HG03571 (cell line): ENCODE data around the gene TBC1D13.
"Not testable (repeated sequence)": the region's sequence is repeated elsewhere in the genome, so short reads cannot be mapped to it uniquely, and the experiment has no call there.

ENCODE experiments used
- ATAC-seq: cut with Tn5 transposase; IDR thresholded peaks from one replicate; pipeline ENCODE4 v1.9.1; 2021; ENCODE audit not compliant: unreplicated experiment

TBC1D13 gene

GRCh38 chr9:128843171-128843570 is 56.1 kb downstream of the TBC1D13 start:
- ATAC-seq = not testable (repeated sequence)

DNA sequence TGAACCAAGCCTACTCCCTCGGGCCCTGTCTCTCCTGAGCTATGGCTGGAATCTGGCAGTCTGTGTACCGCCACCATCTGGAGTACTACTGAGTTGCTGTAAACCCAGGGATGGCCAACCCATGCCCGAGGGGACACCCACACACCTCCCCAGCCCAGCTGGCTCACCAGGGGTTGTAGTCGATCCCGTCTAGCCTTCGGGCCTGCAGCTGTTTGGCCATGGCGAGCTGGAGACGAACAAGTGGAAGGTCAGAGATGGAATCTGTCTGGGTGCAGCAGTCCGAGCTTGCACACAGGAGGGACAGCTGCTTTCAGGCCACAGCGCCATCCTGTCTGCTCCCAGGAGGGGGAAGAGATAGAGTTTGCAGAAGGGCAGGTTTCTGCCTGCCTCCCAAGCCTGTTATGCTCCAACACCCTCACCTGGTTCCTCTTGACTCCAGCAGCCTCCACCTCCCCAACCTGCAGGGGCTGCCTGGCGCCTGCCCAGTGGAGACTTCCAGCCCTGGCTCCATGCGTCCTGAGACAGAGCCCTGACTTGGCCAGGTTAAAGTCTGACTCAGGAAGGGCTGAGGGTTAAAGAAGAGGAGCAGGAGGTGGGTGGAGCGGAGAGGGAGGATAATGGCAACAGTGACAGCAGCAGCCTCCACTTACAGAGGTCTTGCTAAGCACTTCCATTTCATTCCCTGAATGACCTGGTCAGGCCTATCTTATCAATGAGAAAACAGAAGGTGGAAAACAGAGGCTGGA is 58.3 kb downstream of the TBC1D13 start:
- no peak for ATAC-seq

DNA sequence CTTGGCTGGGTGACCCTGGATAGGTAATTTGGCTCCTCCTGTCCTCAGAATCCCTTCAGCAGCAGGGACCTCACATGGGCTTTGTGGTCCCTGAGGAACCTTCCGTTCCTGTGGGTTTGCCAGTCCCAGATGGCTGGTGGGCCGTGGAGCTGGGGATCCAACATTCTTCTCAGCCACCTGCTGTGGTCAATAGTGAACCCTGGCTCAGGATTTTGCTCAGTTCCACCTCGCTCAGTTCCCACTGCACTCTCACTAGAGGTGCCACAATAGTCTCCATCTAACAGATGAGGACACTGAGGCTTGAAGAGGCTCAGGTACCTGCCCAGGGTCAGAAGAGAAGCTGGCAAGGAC is 59.6 kb downstream of the TBC1D13 start:
- ATAC-seq = no peak

DNA sequence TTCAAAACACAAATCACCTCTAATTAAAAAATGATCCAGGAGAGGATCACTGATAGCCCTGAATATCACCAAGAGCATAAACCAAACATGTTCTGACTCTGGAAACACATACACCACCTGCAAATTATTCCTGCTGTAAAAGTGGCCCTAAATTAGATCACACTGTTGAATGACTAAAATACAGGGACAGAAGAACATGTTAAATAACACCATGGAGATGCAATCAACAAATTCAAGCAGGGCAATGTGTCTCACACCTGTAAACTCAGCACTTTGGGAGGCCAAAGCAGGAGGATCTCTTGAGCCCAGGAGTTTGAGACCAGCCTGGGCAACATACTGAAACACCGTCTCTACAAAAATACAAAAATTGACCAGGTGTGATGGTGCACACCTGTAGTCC is 60.8 kb downstream of the TBC1D13 start:
- no peak for ATAC-seq

DNA sequence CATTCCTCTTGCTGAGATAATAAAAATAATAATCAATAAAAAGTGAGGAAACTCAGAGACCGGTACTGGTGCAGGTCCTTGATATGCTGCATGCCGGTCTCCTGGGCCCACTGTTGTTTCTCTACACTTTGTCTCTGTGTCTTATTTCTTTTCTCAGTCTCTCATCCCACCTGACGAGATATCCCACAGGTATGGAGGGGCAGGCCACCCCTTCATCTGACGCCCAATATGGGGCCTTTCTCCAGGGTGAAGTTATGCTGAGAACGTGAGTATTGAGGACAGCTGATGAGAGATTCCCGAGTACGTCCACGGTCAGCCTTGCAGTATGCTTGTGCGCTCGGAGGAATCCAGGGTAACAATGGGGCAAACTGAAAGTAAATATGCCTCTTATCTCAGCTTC is 64.0 kb downstream of the TBC1D13 start:
- ATAC-seq = not testable (repeated sequence)

DNA sequence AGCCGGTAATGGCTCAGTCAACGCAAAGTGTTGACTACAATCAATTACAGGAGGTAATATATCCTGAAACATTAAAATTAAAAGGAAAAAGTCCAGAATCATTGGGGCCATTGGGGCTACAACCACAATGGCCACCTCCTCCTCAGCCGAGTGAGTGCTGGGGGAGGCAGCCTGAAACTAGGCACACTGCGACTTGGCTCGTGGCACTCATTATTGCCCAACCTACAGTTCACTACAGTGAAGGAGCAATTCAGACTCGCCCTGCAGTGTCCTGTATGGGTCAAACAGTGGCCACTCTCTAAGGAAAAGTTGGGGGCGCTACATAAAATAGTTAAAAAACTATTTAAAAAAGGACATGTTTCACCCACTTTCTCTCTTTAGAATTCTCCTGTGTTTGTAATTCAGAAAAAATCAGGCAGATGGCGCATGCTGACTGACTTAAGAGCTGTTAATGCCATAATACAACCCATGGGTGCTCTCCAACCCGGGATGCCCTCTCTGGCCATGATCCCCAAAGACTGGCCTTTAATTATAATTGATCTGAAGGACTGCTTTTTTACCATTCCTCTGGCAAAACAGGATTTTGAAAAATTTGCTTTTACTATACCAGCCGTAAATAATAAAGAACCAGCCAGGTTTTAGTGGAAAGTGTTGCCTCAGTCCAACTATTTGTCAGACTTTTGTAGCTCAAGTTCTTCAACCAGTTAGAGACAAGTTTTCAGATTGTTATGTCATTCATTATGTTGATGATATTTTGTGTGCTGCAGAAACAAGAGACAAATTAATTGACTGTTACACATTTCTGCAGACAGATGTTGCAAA is 64.9 kb downstream of the TBC1D13 start:
- not testable (repeated sequence) for ATAC-seq

DNA sequence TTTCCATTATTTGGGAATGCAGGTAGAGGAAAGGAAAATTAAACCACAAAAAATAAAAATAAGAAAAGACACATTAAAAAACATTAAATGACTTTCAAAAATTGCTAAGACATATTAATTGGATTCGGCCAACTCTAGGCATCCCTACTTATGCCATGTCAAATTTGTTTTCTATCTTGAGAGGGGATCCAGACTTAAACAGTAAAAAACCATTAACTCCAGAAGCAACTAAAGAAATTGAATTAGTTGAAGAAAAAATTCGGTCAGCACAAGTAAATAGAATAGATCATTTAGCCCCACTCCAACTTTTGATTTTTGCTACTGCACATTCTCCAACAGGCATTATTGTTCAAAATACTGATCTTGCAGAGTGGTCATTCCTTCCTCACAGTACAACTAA is 65.6 kb downstream of the TBC1D13 start:
- not testable (repeated sequence) for ATAC-seq

GRCh38 chr9:128854454-128854853 is 67.4 kb downstream of the TBC1D13 start:
- not testable (repeated sequence) for ATAC-seq

GRCh38 chr9:128858476-128858875 is 71.4 kb downstream of the TBC1D13 start:
- ATAC-seq = not testable (repeated sequence)
